SK-N-DZ (cell line): ENCODE data around the gene USP46. TPM values are rescaled to one million over a fixed set of nuclear protein-coding genes. Genes with fewer than 3 reads are reported as not detected.

Experiments
- DNase-seq: peaks from one replicate; pipeline ENCODE4 v3.0.0-alpha.2; 2015; ENCODE audit warnings: low spot score
- polyA plus RNA-seq, 2 experiments: library from polyadenylated mRNA; depleted of rRNA; stranded (reverse); fragments of >200 nt; gene quantifications; 2 replicates each; pipeline ENCODE4 v1.2.3, GENCODE V29; 2014

The USP46 gene, protein sequence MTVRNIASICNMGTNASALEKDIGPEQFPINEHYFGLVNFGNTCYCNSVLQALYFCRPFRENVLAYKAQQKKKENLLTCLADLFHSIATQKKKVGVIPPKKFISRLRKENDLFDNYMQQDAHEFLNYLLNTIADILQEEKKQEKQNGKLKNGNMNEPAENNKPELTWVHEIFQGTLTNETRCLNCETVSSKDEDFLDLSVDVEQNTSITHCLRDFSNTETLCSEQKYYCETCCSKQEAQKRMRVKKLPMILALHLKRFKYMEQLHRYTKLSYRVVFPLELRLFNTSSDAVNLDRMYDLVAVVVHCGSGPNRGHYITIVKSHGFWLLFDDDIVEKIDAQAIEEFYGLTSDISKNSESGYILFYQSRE
- polyA plus RNA-seq (2014; cell fraction: cytosol; rRNA removed): 8.0 and 12.3 TPM in 2 replicates
- 7.1 and 8.3 TPM in 2 replicates for polyA plus RNA-seq (2014; cell fraction: nucleus; rRNA removed)

DNA sequence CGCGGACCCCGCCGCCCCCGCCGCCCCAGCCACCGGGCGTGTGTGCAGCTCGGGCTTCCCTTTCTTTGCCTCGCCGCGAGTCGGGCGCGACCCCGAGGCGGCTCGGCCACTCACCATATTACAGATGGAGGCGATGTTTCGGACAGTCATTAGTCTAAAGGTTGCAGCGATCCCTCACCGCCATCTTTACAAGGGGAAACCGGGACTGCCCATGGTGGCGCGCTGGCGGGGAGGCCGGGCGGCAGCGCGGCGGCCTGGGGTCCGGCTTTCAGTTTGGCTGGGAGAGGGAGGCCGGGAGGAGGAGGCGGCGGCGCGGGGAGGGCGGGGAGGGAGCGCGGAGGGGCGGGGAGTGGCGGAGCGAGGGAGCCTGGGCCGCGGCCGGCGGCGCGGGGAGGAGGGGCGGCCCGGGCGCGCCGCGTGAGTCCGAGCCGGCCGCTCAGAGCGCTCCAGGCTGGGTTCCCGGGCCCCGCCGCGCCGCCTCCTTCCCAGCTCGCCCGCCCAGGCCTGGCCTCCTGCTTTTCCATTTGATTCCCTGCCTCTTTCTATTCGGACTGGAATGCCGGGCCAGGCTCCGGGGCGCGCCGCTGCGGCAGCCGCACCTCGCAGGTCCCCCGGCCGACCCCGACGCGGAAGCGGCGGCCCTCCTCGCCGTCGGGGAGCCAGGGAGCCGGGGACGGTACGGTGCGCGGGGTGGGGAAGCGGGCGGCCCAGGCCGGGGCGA is at the start of gene USP46:
Gene USP46, minus strand, starts transcription at position 301 of the 721 bp plus-strand sequence. Its CDS starts 151 bp downstream, at position 150.
- DNase-seq: peak; percentile 57

DNA sequence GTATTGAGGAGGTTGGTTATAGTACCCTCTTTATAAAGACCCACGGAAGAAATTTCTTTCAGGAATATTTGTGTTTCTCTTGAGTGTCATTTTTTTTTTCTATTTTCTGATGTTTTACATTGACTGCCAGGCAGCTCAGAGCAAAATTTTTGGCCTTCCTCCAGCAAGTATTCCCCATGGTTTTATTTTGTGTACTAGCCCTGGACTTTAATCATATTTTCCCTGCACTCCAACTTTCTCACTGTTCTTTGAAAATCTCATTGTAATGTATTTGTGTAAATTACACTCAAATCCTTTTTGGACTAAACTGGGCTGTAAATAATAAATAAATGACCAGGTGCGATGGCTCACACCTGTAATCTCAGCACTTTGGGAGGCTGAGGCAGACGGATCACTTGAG is 45.6 kb upstream of the USP46 start:
- DNase-seq: no peak

DNA sequence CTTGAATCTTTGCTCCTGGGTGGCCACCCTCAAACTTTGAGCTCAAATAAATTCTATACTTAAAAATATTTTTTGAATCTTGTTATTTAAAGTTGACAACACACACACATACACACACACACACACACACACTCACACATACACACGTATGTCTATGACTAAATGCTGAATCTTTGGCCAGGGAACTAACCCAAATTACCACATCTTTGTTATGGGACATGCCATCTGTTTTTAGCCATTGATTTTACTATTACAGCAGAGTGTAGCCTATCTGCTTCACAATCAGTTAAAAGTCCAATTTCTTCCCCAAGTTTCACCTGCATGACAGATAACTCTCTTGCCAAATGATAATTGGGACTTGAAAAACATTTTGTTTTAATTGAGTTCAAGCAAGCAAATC is 45.0 kb upstream of the USP46 start:
- no peak for DNase-seq

DNA sequence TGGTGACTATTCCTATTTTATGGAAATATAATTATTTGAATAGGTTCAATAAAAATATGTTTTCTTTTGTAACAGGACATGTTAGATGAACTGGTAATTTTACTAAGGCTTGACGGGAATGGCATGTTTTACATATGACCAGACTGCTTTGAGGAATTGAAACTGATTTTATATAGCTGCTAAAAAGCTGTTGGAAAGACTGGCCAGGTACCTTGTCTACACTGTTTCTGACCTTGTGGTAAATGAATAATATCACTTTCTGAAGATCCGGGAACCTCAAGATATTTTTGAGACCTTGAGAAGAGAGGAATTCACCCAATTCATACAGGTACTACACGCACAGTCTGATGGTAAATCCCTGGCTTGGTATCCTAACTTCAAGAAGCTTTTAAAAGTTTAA is 42.1 kb upstream of the USP46 start:
- no peak for DNase-seq

DNA sequence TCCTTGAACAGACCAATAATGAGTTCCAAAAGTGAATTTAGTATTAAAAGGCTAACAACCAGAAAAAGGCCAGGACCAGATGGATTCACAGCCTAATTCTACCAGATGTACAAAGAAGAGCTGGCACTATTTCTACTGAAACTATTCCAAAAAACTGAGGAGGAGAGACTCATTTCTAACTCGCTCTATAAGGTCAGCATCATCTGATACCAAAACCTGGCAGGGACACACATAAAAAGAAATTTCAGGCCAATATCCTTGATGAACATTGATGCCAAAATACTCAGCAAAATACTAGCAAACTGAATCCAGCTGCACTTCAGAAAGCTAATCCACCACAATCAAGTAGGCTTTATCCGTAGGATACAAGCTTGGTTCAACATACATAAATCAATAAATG is 35.8 kb upstream of the USP46 start:
- no peak for DNase-seq

DNA sequence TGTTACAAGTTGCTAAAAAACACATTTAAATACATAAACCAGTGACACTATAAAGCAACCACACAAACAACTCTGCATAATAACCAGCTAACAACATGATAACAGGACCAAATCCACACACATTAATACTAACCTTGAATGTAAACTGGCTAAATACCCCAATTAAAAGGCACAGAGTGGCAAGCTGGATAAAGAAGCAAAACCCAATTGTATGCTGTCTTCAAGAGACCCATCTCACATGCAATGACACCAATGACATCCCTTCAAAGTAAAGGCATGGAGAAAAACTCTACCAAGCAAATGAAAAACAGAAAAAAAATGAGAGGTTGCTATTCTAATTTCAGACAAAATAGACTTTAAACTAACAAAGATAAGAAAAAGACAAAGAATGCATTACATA is 34.4 kb upstream of the USP46 start:
- no peak for DNase-seq

DNA sequence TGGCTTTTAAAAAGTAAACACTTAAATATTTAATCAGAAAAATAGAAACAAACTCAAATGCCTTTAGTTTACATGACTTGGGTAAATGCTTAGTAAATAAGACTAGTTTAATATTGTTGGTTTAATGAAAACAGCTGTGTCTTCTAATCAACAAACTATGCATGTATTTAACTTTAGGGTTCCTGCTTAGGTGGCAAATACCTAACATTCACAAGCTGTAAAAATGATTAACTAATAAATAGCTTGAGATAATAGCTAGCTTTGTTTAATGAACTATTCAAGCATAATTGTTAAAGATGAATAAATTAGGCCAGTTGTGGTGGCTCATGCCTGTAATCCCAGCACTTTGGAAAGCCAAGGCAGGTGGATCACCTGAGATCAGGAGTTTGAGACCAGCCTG is 30.0 kb upstream of the USP46 start:
- DNase-seq: no peak

DNA sequence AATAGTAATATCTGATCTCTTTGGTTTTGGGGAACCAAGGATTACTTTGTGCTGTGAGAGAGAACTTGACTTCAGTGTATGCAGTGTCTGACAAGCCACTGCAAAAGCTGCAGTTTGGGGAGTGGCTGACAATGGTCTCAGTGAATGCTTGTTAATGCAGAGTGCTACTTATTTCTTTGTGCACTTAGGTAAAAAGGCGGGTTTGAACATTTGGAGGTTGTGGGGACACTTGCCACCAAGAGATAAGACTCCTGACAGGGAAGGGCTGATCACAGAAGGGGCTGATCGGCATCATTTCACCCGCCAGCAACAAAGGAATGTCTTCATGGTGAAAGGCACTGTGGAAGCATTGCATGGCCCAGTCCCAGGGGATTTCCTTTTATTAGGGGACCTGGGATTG is 28.6 kb upstream of the USP46 start:
- DNase-seq: no peak

DNA sequence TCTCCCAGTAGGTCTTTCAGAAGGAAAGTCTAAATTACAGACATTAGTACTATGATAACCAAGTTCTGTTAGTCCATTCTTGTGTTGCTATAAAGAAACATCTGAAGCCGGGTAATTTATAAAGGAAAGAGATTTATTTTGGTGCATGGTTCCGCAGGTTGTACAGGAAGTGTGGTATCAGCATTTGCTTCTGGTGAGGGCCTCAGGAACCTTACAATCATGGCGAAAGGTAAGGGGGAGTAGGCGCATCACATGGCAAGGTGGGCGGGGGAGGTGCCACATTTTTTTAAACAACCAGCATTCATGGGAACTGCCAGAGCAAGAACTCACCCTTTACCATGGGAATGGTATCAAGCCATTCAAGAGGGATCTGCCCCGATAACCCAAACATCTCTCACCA is 26.2 kb upstream of the USP46 start:
- no peak for DNase-seq

DNA sequence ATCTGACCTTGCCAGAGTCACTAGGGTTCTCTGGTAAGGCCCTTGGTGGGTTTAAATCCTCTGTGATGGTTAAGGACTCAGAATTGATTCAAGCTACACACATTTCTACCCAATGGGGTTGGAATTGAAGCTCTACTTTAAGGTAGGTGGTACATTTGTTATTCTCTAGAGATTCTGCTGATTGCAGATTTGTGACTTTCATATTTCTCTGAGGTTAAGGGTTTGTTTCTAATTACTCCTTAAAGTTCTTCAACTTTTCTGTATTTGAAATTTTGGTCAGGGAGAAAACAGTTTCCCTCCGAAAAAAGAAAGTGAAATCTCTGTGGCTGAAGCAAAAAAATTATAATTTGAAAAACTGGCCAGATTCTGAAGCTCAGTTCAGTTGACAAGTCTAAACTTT is 25.8 kb upstream of the USP46 start:
- DNase-seq: no peak

DNA sequence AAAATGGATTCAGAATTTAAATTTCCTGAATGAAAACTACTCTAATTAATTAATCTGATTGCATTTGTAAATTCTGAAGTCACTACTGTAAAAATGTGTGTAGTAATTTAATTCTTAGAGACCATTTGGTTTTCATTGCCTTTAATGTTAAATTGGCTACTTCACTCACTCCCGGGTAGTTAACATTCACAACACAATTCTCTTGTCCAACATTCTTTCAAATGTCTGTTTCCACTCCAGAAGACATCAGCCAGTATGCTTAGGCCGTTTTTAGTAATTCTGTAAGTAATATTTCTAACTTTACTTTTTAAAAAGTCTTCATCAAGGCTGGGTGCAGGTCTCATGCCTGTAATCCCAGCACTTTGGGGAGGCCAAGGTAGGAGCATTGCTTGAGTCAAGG is 21.3 kb upstream of the USP46 start:
- no peak for DNase-seq

DNA sequence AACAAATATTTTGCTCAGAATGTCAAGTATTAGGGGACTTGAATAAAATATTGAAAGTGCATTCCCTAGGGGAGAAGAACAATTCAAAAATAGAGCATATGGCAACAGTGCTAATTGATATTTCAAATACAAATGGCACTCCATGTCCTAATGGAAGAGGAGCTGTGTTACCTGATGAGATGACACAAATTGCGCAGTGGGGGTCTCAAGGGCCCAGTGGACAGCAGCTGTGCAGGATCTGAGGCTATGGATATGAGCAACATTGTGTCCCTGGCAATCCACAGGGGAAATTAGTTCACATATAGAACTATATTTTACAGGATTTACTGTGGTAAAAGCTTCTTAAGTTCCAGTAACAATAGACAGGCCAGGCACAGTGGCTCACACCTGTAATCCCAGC is 17.4 kb upstream of the USP46 start:
- no peak for DNase-seq

DNA sequence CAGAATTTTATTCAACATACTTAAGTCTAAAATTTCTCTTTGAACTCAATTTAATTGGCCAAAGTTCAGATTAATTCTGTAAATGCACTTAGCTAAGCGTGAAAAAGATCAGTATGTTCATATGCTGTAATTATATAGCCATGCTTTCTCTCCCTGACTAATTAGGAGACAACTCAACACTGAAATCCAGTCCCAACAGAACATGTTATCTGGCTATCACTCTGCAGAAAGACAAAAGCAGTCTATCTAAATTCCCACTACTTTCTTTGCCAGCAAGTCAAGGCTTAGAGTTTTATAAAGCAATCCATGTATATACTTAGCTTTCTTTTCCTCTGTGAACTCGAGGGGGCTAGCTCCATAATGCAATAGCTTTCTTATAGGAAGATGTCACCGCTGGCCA is 16.0 kb upstream of the USP46 start:
- DNase-seq: no peak

DNA sequence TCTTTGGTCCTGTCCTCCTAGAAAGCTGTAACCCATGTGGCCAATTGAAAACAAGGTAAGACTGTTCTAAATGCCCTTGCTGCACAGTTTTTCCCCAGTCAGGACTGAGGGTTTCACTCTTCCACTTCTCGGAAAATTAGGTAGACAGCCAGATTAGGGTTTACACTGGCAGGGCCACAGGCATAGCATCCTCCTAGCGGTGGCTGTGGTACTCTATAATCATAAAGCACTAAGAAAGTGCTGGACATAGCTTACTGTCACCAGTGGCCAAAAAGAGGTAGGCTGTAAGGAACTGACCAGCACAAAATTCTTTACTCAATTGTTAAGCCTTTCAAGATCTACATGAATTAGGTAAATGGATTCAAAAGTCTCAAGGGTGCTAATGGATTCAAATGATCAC is 11.6 kb upstream of the USP46 start:
- DNase-seq: no peak

DNA sequence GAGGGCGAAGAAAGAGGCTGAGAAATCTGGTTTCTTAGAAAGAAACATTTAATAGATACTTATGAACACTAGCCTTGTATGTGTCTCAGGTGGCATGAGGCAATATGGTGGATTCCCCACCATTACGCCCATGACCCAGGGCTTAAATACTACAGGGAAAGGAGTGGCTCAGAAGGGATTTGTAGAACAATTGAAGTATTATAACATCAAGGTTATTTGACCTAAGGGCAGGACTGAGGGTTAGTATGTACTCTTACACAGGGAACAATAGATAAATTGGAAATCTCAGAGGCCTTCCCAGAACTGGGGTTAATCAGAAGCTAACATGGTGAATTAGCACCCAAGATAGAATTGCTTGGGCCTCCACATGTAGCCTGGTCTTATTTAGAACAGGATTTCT is 11.0 kb upstream of the USP46 start:
- DNase-seq: no peak

DNA sequence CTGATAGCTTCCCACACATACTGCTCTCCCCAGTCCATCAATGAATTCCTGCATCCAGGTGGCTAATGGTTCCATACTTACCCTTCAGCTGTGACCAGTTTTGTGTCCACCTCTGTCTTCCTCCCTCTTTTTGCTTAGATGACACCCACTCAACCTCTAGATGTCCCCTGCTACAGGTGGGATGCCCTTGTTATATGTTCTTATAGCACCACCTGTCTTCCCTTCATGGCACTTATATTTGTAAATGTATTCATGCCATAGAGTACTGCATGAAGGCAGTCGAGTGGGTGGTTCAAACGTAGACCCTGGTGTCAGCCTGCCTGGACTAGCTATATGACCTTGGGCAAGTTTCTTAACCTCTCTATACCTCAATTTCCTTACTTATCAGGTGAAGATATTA is 6.5 kb upstream of the USP46 start:
- no peak for DNase-seq

DNA sequence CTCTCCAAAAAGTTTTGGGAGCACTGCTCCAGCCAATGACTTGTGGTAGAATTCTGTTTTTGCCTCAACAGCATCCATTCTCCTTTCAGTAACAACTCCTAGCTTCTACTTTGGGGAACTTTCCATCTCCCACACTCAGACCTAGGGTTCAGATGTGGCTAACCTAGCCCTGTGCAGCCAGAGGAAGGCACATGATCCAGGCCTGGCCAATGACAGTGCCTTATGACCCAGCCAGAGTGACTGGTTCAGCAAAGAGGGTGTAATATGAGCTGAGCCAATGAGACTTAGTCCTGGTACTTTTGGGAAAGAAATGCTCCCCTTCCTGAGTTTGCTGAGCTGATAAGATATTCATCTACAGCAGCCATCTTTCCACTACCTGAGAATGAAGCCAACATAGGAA is 5.4 kb upstream of the USP46 start:
- DNase-seq: no peak

DNA sequence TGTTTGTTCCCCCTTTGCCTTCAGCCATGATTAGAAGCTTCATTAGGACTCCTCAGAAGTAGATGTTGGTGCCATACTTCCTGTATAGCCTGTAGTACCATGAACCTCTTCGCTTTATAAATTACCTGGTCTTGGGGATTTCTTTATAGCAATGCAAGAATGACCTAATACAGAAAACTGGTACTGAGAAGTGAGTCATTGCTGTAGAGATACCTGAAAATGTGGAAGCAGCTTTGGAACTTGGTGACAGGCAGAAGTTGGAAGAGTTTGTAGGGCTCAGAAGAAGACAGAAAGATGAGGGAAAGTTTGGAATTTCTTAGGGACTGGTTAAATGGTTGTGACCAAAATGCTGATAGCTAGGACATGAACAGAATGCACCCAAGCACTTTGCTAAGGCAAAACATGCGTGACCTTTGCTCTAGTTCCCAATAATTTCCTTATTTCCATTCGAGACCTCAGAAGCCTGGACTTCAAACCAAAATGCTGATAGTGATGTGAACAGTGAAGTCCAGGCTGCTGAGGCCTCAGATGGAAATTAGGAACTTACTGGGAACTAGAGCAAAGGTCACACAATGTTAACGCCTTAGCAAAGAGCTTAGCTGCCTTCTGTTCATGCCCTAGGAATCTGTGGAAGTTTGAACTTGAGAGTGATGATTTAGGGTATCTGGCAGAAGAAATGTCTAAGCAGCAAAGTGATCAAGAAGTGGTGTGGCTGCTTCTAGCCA is 3.0 kb upstream of the USP46 start:
- no peak for DNase-seq

DNA sequence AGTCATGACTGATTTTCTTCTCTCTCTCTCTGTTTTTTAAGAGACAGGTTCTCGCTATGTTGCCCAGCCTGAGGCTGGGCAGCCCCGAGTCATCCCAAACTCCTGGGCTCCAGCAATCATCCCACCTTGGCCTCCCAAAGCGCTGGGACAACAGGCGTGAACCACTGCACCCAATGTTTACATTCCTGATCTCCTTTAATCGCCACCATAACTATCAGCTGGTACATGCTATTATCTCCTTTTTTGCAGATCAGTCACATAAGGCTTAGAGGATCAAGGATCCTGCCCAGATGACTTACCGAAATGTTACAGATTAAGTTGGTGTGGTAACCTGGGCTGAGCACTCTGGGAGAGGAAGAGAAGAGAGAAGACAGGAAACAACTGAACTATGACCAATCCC is 1.5 kb upstream of the USP46 start:
- DNase-seq: no peak

DNA sequence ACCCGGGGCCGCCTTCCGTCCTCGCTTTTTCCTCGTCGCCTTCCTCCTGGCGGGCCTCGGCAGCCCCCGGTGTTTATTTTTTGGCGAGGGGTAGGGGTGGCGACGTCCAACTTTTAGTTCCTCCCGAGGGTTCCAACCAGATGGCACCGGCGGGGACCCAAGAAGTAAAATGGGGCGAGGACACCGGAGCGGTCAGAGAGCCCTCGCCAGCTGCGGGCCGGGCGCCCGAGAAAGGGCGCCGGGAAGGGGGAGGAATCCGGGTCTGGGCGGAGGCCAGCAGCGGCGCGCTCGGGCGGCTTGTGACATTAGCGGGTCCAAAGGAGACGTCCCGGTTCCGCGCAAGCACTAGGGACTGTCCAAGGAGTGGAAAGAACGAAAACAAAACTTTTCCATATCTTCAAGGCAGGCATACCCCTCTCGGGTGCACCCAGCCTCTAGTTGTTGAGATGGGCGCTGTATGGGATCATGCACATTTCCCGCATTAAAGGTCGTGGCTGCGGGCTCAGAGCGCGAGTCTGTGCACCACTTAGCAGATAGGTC is 691 bp upstream of the USP46 start:
- peak; percentile 26 for DNase-seq

DNA sequence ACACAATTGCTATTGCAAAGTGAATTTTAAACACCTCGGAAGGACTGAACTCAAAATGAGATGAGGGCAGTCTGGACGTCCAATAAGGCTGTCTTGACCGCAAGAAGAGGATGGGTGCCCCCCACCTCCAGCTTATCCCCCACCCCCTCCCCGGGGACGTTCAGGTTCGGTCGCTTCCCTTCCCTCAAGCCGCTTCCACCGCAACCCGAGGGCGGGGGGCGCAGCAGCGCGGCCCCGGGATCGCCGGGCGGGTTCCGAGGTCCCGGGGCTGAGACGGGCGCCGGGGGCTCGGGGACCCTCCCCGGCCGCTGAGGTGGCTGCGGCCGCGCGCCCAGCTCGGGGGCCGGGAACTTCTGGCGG is 480 bp downstream of the USP46 start:
- no peak for DNase-seq
